ENCODE results near the gene TNRC6A. TPM values are rescaled to one million over a fixed set of nuclear protein-coding genes. Genes with fewer than 3 reads are reported as not detected.

TNRC6A gene
- total and polyA plus RNA-seq, 2 experiments from 2014 or later: 24.5 to 33.1 TPM

- DNase-seq (ENCODE audit: low read depth in 1 of 2, low spot score in 1 of 2): no peak
- no peak overlapping the region for H3K4me3 ChIP-seq
- H3K27me3 ChIP-seq: no peaks in the 10 kb centered on the region
- no peaks in the 10 kb centered on the region for H3K4me1 ChIP-seq (ENCODE audit: low read depth)
- no peaks in the 10 kb centered on the region for H3K9me3 ChIP-seq (ENCODE audit: low read depth)
- TF ChIP-seq, protein P1, sequence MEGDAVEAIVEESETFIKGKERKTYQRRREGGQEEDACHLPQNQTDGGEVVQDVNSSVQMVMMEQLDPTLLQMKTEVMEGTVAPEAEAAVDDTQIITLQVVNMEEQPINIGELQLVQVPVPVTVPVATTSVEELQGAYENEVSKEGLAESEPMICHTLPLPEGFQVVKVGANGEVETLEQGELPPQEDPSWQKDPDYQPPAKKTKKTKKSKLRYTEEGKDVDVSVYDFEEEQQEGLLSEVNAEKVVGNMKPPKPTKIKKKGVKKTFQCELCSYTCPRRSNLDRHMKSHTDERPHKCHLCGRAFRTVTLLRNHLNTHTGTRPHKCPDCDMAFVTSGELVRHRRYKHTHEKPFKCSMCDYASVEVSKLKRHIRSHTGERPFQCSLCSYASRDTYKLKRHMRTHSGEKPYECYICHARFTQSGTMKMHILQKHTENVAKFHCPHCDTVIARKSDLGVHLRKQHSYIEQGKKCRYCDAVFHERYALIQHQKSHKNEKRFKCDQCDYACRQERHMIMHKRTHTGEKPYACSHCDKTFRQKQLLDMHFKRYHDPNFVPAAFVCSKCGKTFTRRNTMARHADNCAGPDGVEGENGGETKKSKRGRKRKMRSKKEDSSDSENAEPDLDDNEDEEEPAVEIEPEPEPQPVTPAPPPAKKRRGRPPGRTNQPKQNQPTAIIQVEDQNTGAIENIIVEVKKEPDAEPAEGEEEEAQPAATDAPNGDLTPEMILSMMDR (IDR thresholded peaks at IDR 0.05; ENCODE audit: low read depth, low read length): no peak
- H3K27ac ChIP-seq: no peak overlapping the region
- H3K36me3 ChIP-seq: no peaks in the 10 kb centered on the region
Measured at GRCh38 chr16:24871891-24872290, 142.4 kb downstream of the TNRC6A start.

GRCh38 chr16:24873028-24873427 is 143.6 kb downstream of the TNRC6A start:
- no peak for DNase-seq (ENCODE audit: low read depth in 1 of 2, low spot score in 1 of 2)
- no peaks in the 10 kb centered on the region for H3K36me3 ChIP-seq
- no peak overlapping the region for H3K27ac ChIP-seq
- no peaks in the 10 kb centered on the region for H3K4me1 ChIP-seq (ENCODE audit: low read depth)
- no peaks in the 10 kb centered on the region for H3K27me3 ChIP-seq
- H3K4me3 ChIP-seq: no peak overlapping the region
- no peaks in the 10 kb centered on the region for H3K9me3 ChIP-seq (ENCODE audit: low read depth)
- TF ChIP-seq, protein P1 (IDR thresholded peaks at IDR 0.05; ENCODE audit: low read depth, low read length): no peak

- no peaks in the 10 kb centered on the region for H3K36me3 ChIP-seq
- no peak overlapping the region for H3K4me3 ChIP-seq
- no peak for DNase-seq (ENCODE audit: low read depth in 1 of 2, low spot score in 1 of 2)
- H3K27ac ChIP-seq: no peak overlapping the region
- H3K4me1 ChIP-seq (ENCODE audit: low read depth): no peaks in the 10 kb centered on the region
- no peaks in the 10 kb centered on the region for H3K27me3 ChIP-seq
- TF ChIP-seq, protein P1 (IDR thresholded peaks at IDR 0.05; ENCODE audit: low read depth, low read length): no peak
- no peaks in the 10 kb centered on the region for H3K9me3 ChIP-seq (ENCODE audit: low read depth)
Measured at GRCh38 chr16:24875466-24875865, 146.0 kb downstream of the TNRC6A start.

Other genes starting within 250 kb of the TNRC6A start
- 79.3 and 145 TPM in 2 replicates for gene RBBP6, start 190.1 kb upstream of the TNRC6A start, total RNA-seq
- 82.5 and 116 TPM in 2 replicates for gene RBBP6, start 190.1 kb upstream of the TNRC6A start, polyA plus RNA-seq
- gene SLC5A11, start 116.3 kb downstream of the TNRC6A start, total RNA-seq: not detected in 2 replicates
- gene SLC5A11, start 116.3 kb downstream of the TNRC6A start, polyA plus RNA-seq: not detected in 2 replicates